ENCODE measurements around the gene CHD6.
"Not testable (repeated sequence)": the region's sequence is repeated elsewhere in the genome, so short reads cannot be mapped to it uniquely, and the experiment has no call there.

The CHD6 gene

GRCh38 chr20:41540918-41541317 lies 77.3 kb downstream of the CHD6 start:
- peak; percentile 72 for DNase-seq (ENCODE audit: low spot score)

- DNase-seq (ENCODE audit: low spot score): no peak
Observed at GRCh38 chr20:41540459-41540858, 77.7 kb downstream of the CHD6 start.

GRCh38 chr20:41538810-41539596 lies 79.2 kb downstream of the CHD6 start:
- DNase-seq (ENCODE audit: low spot score): no peak

GRCh38 chr20:41537865-41538264 lies 80.3 kb downstream of the CHD6 start:
- no peak for DNase-seq (ENCODE audit: low spot score)

- DNase-seq (ENCODE audit: low spot score): not testable (repeated sequence)
Observed at GRCh38 chr20:41535551-41535950, 82.6 kb downstream of the CHD6 start.

- no peak for DNase-seq (ENCODE audit: low spot score)
Observed at GRCh38 chr20:41534842-41535241, 83.3 kb downstream of the CHD6 start.

- no peak for DNase-seq (ENCODE audit: low spot score)
Observed at GRCh38 chr20:41534170-41534569, 84.0 kb downstream of the CHD6 start.

GRCh38 chr20:41533537-41534136 lies 84.5 kb downstream of the CHD6 start:
- DNase-seq (ENCODE audit: low spot score): no peak

- no peak for DNase-seq (ENCODE audit: low spot score)
Observed at GRCh38 chr20:41532935-41533334, 85.2 kb downstream of the CHD6 start.

GRCh38 chr20:41531518-41532275 lies 86.5 kb downstream of the CHD6 start:
- DNase-seq (ENCODE audit: low spot score): no peak

- DNase-seq (ENCODE audit: low spot score): no peak
Observed at GRCh38 chr20:41530923-41531322, 87.3 kb downstream of the CHD6 start.

- DNase-seq (ENCODE audit: low spot score): no peak
Observed at GRCh38 chr20:41526327-41526726, 91.8 kb downstream of the CHD6 start.

GRCh38 chr20:41524980-41525613 lies 93.1 kb downstream of the CHD6 start:
- DNase-seq (ENCODE audit: low spot score): peak; percentile 69

GRCh38 chr20:41523857-41524256 lies 94.3 kb downstream of the CHD6 start:
- no peak for DNase-seq (ENCODE audit: low spot score)

GRCh38 chr20:41513829-41514228 lies 104.3 kb downstream of the CHD6 start:
- DNase-seq (ENCODE audit: low spot score): no peak

- DNase-seq (ENCODE audit: low spot score): no peak
Observed at GRCh38 chr20:41512624-41513023, 105.6 kb downstream of the CHD6 start.

GRCh38 chr20:41510847-41511450 lies 107.2 kb downstream of the CHD6 start:
- no peak for DNase-seq (ENCODE audit: low spot score)

GRCh38 chr20:41510224-41510623 lies 108.0 kb downstream of the CHD6 start:
- DNase-seq (ENCODE audit: low spot score): no peak

GRCh38 chr20:41509316-41510200 lies 108.6 kb downstream of the CHD6 start:
- peak; percentile 37 for DNase-seq (ENCODE audit: low spot score)

GRCh38 chr20:41508335-41508734 lies 109.8 kb downstream of the CHD6 start:
- no peak for DNase-seq (ENCODE audit: low spot score)

- no peak for DNase-seq (ENCODE audit: low spot score)
Observed at GRCh38 chr20:41507851-41508250, 110.3 kb downstream of the CHD6 start.
